IPS-NIHi7 (cell line): ENCODE data around the gene COMMD10.
A peak's percentile ranks its signal among the peaks of the same experiment; 100 is the strongest.
"Not testable (repeated sequence)": the region's sequence is repeated elsewhere in the genome, so short reads cannot be mapped to it uniquely, and the experiment has no call there.

Experiments used
- DNase-seq: peaks from one replicate; pipeline ENCODE4 v3.0.0; 2012; ENCODE audit warnings: mixed read lengths; ENCODE audit errors: extremely low spot score

COMMD10 gene

DNA sequence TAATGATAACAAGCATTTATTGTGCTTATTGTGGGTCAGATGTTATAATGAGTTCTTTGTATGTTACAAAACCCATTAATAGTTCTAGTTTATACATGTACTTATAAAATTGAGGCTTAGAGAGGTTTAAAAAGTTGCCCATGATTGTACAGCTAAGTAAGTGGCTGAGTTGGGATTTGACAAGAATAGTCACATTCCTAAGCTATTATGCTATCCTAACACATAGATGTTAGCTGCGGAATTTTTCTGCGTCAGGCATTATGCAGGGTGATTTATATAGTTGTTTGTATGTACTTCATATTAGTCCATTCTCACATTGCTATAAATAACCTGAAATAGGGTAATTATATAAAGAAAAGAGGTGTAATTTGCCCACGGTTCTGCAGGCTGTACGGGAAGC, 12.5 kb downstream of the COMMD10 start:
- no peak for DNase-seq

DNA sequence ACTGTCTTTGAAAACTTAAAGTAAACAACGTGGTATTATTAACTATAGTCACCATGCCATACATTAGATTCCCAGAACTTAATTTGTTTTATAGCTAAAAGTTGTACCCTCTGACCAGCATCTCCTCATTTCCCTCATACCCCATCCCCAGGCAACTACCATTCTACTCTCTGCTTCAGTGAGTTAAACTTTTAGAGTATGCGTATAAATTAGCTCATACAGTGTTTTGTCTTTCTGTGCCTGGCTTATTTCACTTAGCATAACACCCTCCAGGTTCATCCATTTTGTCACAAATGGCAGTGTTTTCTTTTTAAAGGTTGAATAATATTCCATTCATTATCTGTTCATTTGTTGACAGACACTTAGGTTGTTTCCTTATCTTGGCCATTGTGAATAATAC, 14.2 kb downstream of the COMMD10 start:
- DNase-seq, result no peak

DNA sequence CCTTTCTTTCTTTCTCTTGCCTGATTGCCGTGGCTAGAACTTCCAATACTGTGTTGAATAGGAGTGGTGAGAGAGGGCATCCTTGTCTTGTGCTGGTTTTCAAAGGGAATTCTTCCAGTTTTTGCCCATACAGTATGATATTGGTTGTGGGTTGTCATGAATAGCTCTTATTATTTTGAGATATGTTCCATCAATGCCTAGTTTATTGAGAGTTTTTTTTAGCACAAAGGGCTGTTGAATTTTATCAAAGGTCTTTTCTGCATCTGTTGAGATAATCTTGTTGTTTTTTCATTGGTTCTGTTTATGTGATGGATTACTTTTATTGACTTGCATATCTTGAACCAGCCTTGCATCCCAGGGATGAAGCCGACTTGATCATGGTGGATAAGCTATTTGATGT, 20.1 kb downstream of the COMMD10 start:
- DNase-seq, result not testable (repeated sequence)

DNA sequence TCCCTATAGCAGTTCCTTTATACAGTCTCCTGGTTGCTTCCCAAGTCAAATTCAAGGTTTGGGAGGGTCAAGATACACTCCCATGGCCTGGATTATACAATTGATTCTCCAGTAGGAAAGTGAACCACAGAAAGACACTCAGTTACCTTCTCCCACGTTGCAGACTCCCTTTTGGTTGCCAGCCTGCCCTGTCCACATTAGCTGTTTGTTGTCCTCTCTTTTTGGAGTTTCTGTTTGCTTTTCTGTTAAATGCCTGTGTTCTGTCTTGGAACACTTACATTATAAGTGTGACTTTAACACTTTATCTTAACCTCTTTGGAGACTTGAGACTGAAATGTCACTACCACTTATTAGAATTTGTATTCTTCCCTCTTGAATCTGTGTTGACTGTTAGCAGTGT, 30.3 kb downstream of the COMMD10 start:
- no peak for DNase-seq

DNA sequence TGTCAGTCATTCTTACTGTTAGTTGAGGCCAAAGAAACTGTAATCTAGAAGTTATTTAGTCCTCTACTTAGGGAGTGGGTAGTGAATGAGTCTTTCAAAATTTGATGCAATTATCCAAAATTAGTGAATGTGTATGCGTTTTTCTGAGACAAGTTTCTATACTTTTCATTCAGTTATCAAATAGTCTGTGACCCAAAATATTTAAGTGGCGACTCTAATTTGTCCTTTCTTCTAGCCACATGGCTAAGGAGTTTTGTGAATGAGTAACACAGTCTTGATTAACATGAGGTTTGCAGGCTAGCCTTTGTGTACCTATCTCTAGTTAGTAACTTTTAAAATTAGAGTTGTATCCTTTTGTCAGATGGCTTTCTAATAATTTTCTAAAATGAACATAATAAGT, 45.6 kb downstream of the COMMD10 start:
- no peak for DNase-seq

- no peak for DNase-seq
These were observed 46.2 kb downstream of the COMMD10 start for GRCh38 chr5:116130976-116131375.

- no peak for DNase-seq
These were observed 48.5 kb downstream of the COMMD10 start for GRCh38 chr5:116133281-116133680.

- no peak for DNase-seq
These were observed 50.5 kb downstream of the COMMD10 start for GRCh38 chr5:116135344-116135743.

- peak; percentile 32 for DNase-seq
These were observed 52.9 kb downstream of the COMMD10 start for GRCh38 chr5:116137544-116138378.

DNA sequence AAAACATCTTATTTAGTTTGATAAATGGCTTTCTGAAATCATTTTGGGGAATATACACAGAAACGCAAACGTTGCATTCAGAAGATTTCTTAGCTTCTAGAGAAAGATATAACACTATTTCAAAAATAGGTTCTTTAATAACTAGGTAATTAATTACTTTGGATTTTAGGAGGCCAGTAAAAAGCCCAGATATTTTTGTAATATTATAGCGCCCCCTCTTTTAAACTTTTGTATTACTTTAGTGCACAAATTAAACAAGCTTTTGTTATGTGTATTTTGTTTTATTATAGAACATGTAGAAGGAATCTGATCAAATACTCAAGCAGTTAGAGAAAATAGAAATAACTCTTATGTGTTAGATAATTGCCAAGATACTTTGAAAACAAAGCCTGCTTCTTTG, 57.7 kb downstream of the COMMD10 start:
- DNase-seq, result no peak

- no peak for DNase-seq
These were observed 59.3 kb downstream of the COMMD10 start for GRCh38 chr5:116144103-116144502.

- DNase-seq, result no peak
These were observed 60.2 kb downstream of the COMMD10 start for GRCh38 chr5:116144991-116145390.

- DNase-seq, result no peak
These were observed 60.6 kb downstream of the COMMD10 start for GRCh38 chr5:116145416-116145815.

DNA sequence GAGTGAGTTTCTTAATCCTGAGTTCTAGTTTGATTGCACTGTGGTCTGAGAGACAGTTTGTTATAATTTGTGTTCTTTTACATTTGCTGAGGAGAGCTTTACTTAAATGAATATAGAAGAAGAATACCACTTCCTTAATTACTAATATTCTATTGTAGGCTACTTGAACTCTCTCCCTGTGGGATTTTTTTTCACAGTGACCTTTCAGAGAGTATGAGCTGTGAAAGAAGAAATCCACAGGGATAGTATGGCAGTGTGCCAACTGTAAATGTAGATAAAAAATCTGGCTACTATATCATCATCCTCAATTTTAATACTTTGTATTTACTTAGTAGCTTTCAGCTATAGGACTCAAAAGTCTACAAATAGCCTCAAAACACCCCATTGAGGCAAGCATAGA, 67.3 kb downstream of the COMMD10 start:
- DNase-seq, result no peak

- no peak for DNase-seq
These were observed 68.9 kb downstream of the COMMD10 start for GRCh38 chr5:116153687-116154174.

DNA sequence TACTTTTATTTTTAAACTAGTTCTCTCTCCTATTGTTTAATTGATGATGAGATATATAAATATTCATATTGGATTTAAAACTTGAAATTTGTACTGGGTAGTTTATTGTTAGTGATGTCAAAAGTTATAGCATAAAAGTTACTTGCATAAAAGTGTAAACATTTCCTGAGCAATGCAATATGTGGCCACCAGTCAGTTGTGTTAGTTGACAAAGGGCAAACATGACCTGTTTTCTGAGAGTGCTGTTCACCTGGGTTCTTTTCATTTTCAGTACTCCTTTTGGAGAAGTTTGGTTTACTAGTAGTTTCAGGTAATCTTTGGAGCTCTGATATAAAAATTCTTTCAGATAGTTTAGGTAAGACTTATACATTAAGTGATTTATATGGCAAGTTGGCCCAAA, 69.4 kb downstream of the COMMD10 start:
- DNase-seq, result no peak

DNA sequence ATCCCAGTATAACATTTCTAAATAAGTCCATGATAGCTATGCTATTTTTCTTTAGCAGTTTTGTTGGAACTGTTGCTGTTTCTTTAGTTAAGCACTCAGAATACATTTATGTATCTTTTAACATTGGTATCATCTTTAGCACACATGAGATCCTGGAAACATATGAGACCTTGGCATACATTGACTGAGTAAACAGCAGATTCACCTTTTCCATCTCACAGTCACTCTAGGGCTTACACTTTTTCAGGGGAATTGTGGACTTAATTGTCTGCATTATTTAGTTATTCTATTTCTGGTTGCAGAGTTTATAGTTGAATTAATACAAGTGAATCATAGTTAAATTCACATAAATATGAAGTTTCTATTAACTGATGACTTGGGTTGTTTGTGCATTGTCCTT, 70.1 kb downstream of the COMMD10 start:
- no peak for DNase-seq

- no peak for DNase-seq
These were observed 73.1 kb downstream of the COMMD10 start for GRCh38 chr5:116157902-116158301.

DNA sequence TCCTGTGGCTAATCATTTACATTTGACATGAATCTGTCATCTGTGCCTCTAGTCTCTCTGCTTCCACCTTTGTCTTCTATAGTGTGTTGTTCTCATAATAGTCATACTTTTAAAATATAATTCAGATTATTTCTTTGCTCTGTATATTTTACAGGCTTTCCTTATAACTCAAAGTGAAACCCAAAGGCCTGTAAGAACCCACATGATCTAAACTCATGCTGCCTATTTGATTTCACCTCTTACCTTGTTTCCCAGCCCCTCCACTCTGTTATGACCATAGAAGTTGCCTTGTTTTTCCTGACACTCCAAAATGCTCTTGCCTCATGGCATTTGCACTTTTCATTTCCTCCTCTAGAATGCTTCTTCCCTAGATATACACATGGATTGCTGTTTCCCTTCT, 74.2 kb downstream of the COMMD10 start:
- no peak for DNase-seq

DNA sequence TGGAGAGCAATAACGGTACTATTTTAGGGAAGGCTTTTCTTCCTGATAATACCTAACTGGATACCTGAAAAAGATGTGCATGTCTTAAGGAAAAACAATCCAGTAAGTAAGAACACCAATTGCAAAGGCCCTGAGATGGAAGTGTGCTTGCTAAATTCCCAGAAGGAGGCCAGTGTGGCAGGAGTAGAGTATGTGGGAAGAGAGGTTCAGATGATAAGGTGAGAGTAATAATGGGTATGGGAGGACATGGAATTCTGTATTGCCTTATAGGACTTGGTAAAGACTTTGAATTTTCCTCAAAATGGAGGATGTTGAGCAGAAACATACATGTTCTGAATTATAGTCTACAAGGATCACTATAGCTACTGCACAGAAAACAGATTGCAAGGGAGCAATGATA, 89.3 kb downstream of the COMMD10 start:
- no peak for DNase-seq

GRCh38 chr5:116176121-116176520, 91.3 kb downstream of the COMMD10 start:
- DNase-seq, result no peak

DNA sequence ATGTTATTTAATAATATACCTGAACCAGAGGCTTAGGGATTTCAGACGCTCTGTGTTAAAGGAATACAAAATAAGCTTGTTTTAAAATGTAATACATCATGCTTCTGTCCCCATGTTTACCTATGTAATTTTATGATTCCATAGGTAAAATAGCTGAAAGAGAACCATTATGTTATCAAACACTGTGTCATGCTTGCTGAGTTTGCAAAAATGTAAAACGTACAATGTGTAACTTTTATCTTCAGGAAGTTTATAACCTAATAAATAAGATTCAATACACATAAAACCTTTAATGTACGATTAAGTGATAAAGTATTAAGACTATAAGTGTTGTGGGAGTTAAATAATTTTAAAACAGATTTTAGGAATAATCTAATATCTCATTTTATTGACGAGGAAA, 94.1 kb downstream of the COMMD10 start:
- DNase-seq, result no peak

GRCh38 chr5:116209166-116209565, 124.3 kb downstream of the COMMD10 start:
- no peak for DNase-seq

- no peak for DNase-seq
These were observed 127.4 kb downstream of the COMMD10 start for GRCh38 chr5:116212225-116212624.
